CD4-positive, alpha-beta T cell treated with Interleukin-15 for 4 hours (primary cell): Measurements from ENCODE around the gene TP53I11.

Experiments used
- DNase-seq: peaks from one replicate; pipeline ENCODE4 v3.0.0-alpha.2; 2020; ENCODE audit warnings: low spot score

TP53I11 gene

DNA sequence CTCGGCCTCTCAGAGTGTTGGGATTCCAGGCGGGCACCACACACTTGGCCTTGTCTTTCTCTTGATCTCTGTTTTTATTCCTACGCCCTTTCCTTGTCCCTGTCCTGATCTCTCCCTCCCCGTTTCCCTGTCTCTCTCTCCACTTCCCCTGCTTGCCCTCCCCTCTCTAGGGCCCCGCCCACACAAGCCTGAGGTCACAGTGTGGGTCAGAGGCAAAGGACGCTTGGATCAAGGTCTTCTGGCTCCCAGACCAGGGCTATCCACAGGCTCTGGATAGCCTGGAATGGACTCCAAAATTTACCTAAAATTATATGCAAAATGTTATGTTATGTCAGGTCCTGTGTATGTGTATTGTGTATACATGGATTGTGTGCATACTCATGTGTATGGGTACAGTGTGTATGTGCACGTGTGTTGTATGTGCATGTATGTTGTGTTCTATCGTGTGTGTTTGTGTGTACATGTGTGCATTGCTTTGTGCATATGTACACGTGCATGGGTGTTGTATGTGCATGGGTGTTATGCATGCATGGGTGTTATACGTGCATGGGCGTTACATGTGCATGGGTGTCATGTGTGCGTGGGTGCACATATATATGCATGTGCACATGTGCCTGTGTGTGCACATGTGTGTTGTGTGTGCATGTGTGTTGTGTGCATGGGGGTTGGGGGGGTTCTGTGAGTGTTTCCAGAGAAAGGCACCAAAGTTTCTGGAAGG, 38.3 kb downstream of the TP53I11 start:
- no peak for DNase-seq

DNA sequence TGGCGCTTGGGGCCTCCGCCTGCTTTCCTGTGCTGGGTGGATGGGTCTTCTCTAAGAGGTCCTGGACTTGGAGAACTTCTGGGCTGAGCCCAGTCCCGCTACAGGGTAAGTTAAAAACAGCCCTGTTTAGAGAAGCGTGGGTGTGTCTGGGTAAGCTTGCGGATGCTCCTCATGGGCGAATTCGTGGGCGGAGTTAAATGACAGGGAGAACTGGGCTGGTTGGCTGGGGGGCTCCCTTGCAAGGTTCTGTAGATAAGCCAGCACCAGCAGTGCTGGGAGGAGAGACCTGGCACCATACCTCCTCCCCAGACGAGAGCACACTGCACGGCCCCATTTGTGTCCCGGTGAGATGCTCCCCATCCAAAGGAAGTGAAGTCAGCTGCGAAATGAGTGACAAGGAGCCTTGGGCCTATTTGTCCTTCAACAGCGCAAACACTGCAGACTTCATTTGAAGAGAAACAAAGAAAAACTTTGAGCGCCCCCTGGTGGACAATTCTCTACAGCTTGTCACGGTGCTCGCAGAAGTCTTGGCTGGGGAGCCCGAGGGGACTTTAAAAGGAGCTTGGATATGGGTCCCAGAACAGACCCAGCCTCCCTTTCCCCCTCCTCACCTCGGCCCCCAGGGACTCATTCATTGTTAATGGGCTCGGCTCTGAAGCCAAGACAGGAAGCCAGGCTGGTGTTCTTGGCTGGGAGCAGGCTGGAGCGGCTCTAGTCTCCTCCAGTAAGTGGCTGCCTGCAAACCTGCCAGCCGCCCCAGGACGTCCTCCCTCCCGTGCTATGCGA, 39.5 kb downstream of the TP53I11 start:
- DNase-seq = peak; percentile 81

DNA sequence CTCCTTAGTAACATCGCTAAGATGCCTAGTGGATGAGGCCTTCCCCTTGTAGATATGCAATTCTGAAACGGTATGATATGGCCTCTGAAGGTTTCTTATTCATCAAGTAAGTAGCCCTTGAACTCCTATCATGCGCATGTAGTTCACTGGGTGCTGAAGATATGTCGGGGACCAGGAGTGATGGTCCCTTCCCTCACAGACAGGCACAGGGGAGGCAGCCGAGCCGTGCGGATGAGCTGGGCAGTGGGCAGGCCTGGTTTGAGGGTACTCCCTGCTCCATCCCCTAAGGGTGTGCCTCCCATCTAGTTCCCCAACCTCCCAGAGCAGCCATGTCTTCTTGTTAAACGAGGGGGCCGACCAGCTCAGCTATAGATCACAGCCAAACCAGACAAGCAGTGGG, 40.1 kb downstream of the TP53I11 start:
- DNase-seq = no peak

DNA sequence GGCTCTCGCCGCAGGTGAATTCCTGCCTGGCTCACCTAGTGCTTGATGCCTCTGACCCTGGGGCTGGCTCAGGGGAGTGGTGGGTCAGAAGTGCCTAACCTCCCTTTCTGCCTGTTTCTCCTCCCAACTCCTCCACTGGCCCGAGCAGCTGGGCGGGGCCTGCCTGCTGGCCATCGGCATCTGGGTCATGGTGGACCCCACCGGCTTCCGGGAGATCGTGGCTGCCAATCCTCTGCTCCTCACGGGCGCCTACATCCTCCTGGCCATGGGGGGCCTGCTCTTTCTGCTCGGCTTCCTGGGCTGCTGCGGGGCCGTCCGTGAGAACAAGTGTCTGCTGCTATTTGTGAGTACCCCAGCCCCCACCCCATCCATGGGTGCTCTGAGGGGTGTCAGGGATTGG, 41.1 kb downstream of the TP53I11 start:
- DNase-seq = no peak

DNA sequence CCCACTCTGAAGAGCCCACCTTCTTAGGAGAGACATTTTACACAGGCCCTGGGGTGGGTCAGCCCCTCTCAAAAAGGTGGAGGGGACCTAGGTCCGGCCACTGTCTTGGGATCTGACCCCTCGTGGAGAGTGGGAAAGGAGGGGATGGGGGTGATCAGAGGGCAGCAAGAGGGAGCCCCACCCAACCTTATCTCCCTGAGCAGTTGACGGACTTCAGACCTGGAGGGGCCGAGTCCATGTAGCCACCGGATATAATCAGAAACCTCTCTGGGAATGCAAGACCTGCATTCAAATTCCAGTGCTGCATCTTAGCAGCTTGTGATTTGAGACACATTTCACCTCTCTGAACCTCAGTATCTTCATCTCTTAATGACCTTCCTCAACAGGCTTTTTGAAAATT, 44.0 kb downstream of the TP53I11 start:
- no peak for DNase-seq

DNA sequence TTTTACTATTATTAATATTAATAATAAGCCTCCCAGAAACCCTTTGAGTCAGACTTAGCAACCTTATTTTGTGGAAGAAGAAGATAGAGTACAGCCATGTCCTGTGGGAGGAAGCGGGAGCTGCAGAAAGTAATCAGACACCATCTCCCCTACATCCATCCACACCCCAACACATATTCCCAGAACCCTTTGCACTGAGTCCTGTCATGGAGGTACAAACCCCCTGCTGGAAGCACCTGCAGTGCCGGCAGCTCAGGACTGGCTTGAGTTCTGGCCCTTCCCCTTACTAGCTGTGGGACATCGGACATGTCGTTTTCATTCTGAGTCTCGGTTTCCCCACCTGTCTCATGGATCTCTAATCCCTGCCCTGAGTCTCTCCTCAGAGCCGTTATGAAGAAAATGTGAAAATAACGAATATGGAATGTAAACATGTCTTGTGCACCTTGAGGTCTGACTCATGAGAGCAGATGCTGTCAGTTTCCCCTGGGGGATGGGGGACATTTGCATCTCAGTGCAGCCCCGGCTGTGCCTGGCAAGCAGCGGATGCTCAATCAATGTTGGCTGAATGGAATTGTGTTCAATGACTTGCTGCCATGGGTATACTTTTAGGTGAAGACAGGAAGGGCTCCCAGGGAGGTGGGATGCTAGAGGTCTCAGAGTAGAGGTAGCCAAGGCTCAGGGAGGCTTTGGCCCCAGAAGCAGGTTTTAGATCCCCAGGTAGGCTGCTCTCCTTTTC, 45.4 kb downstream of the TP53I11 start:
- no peak for DNase-seq

DNA sequence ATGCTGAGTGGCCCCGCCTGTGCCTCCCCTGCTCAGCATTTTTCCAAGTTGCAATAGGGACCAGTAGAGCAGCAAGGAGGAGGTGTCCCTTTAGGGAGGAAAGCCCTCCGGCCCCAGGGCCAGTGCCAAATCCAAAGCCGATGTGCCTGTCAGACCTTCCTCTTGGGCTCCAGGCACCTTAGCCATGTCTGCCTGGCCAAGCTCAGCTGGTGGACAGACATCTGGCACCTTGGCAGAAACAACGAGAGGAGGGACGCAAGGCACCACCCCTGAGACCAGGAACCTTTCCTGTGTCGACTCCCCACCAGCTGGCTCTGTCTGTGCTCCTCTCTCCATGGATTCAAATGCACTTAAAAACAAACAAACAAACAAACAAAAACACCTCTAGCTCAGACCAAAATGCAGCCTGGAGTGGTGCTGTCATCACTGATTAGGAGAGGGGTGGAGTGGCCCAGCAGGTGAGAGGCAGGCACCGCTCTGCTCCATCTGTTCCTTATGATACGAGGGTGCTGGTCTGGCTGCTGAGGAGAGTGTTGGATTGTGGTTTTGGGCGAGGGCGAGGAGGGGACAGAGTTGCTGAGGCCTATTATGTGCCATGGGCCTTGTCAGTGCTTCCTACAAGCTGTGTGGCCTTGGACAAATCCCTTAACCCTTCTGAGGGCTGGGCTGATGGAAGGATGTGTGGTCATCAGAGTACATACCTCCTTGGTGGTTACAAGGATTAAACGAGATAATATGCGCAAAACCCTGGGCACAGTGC, 46.2 kb downstream of the TP53I11 start:
- no peak for DNase-seq

DNA sequence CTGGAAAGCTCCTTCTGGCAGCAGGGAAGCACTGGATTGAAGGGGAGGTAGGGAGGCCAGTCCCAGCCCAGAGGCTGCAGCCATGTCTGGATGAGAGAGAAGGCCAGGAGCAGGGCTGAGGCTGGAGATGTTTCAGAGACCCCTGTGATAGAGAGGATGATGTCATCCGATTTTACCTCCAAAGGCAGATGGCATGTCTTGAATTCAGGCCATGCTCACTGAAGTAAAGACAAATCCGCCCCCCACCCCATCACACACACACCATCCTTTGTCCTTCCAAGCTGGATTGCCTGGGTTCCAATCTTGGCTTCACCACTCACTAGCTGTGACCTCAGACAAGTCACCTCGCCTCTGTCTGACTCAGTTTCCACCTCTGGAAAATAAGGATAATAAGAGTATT, 47.2 kb downstream of the TP53I11 start:
- DNase-seq = no peak

DNA sequence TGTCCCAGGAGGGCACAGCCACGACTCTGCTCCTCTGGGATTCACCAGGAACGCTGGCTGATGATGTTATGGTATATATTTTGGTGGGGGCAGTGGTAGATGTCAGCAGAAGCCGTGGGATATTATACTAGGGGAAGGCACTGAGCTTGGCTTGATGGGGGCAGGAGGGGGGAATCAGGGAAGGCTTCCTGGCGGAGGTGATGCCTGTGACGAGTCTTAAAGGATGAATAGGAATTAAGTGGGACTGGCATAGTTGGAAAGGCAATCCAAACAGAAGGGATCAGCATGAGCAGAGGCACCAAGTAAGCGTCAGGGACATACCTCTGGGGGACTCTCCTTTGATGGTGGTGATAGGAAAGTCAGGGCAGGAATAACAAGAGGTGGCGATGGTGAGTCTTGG, 47.6 kb downstream of the TP53I11 start:
- DNase-seq = no peak

DNA sequence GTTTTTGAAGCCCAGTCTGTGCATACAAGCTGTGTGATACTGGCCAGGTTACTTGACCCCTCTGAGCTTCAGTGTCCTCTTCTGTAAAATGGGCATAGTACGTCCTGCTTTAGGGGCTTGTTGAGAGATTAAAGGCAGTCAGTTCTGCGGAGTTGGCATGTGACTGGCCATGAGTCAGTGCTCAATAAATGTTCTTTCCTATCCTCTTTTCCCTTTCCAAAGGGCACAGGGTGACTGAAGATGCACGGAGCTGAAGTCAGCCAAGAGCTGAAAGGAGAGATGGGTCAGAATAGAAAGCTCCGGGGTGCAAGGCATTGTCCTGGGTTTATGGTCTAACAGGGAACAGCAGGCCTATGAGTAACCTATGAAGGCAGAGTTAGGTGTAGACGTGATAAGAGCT, 48.9 kb downstream of the TP53I11 start:
- no peak for DNase-seq

DNA sequence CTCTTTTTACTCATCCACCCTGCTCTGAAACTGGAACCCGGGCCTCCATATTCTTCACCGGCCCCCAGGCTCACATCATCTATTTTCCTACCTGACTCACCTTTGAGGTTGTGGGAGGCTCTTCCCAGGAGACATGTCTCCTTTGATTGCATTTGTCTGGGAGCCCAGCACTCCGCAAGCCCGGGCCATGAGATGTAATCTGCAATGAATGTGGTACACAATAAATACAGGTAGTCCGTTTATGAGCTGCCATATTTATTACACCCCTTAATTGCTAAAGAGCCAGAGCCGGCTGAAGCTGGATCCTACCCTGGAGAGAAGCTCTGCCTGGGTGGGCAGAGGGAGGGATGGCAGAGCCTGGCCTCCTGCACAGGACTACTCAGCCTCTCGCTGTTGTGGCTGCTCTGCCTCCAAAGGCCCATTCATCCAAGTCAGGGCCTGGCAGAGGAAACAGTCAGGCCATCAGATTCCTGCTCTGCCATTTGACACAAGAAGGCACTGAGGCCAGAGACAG, 49.5 kb downstream of the TP53I11 start:
- no peak for DNase-seq

DNA sequence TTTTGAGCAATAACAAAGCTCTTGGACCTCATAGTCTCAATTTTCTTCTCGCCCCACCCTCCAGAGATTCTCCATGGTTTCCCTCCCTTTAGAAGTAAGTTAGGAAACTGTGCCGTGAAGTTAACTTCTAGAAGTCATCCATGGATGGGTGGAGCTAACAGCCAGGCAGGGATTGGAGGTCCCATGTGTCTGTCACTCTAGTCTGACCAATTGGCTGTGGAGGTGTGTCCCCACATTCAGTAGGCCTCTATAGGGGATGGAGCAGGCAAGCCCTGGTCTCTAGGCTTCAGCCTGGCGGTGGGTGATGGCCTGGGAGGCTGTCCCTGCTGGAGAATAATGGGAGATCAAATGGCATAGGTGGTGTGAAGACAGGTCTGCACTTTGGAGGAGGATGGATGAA, 50.7 kb downstream of the TP53I11 start:
- peak; percentile 9 for DNase-seq

DNA sequence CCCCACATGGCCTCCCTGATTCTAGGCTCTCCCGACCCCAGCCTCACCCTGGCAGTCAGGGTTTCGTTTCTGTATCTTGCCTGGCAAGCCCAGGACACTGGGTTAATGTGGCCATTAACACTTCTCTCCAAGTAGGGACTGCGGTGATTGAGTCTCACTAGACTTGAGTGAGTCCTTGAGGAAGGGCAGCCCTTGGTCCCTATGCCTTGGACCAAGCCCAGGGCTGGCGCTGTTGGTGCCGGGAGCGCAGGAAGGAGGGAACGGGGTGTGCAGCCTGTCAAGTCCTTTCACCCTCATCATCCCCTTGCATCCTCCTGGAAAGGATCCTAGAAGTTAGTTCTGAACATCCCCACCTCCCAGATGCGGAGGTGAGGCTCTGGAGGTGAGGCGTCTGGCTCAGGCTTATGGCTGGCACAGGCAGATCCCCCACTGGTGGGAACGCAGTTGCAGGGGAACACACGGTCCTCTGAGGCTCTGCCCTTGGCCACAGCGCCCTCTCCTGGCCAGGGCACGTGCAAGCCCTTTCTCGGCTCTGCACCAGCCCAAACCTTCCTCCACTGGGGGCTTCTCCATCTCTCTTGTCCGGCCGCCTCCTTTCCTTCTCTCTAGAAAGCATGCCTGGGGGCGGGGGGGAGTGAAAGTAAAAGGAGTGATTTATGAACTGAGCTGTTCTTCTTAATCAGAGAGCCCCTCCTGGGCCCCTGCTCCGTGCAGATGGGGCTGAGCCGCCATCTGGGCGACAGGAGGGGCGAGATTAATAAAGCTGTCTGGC, 56.7 kb downstream of the TP53I11 start:
- DNase-seq = peak; percentile 52

DNA sequence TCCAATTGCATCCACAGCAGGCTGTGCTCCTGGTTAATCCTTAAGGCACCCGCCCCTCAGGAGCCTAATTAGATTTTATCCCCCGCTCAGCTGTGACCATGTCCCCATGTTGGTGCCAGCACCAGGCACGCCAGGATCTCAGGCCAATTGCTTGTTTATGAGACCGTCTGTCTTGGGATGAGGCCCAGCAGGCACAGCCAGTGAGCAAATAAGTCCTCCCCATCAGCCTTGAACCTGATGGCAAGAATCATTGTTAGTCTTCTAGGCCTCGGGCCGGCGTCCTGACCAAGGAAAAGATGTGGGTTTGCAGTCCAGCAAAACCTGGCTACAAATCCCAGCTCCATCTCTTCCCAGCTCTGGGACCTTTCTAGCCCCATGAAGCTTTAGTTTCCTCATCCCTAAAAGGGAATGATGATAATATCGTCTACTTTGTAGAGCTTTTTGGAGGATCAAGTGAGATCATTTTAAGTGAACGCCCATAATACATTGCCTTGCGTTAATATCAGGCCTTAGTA, 57.3 kb downstream of the TP53I11 start:
- no peak for DNase-seq

DNA sequence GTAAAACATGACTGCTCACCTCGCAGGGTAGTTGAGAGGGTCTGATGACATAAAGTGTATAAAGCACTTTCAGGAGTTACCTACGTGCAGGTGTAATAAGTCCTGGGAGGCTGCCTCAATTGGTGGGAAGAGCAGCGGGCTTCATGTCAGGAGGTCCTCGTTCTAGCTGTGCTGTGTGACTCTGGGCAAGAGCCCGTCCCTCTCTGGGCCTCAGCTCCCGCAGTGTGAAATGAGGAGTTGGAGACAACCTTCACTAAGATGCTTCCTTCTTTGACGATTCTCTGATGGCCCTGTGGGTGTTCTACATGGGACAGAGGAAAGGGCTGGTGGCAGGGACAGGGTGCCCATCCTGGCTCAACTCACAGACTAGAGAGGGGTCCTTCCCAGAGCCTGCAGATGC, 57.8 kb downstream of the TP53I11 start:
- no peak for DNase-seq

DNA sequence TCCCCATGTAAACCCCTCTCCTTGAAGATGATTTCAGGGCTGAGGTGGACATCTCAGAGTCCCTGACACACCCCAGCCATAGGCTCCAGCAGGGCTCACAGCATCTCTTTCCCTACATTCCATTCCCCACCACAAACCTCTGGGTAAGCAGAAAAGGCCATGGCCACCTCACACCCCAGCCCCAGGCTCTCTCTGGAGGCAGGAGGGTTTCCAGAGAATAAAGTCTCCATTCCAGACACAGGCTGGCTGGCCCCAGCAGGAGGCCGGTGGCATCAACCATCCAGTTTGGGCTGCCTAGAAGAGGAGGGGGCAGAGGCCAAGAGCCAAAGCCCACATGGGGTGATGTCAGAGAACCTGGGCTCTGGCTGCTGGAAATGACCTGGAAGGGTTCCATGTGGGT, 61.4 kb downstream of the TP53I11 start:
- no peak for DNase-seq

DNA sequence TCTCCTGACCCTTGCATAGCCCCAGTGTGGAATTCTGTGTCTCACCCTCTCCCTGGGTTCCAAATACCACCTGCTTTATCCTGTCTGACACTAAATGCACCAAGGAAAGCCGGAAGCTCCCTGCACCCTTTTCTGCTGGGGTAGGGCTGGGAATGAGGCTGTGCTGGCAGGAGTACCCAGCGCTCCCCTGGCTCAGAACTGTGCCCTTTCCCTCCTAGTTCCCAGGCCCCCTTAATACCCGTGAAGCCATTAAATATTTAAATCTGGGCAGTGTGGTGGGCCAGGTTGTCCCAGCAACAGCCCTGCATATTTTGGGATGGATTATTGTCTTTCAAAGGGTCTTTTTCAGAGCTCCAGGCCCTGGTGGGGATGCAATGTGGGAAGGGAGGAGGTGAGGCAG, 63.0 kb downstream of the TP53I11 start:
- DNase-seq = no peak

DNA sequence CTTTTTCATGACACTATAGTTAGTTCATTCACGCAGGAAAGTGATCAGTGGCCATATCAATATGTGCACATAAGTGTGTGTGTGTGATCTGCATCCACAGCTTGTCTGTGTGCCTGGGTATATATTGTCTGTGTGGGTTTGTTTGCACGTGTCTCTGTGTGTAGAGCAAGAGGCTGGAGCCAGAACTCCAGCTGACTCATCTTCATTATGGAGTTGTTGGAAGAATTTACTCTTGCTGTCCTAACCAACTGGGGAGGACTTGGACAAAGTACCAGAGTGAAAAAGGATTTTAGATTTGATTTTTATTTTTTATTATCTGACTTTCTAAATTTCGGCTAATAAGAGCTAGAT, 63.9 kb downstream of the TP53I11 start:
- DNase-seq = no peak

DNA sequence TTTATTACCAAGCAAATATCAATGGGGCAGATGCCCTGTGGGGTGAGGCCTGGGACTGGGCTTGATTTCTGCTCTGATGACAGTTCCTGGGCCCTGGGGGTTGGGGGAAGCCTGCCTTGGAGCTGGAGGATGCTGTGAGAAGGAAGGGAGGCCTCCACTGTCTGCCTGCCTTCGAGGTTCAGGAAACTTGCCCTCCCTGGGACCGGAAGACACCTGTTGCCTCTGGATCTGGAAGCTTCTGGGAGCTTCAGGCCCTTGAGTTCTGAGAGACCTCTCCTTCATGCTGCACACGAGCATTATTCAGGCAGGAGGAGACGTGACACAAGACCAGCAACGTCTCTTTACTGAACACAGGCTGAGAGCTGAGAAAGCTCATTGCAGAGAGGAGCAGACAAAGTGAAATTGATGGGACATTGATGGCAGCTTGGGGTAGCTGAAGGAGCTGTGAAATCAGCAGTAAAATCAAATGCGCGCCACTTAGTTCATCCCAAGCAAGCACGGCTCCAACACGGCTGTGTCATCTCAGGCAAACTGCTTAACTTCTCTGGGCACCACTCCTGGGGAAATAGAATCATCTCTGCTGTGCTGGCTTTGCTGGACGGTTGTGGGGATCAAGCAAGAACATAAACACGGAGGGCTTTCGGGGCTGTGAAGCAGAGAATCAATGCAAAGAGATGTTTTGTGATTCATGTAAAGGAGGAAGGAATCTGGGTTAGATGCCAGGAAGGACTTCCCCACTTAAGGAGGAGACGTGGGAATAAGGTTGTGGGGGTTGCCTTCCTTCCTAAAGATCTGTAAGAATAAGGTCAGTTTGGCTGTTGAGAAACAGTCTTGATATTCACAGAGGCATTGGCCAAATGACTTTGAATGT, 64.5 kb downstream of the TP53I11 start:
- no peak for DNase-seq
